IPS DF 6.9 (cell line): ENCODE data around the gene CDH4.

Experiments
- DNase-seq: peaks from one replicate; pipeline ENCODE4 v3.0.0-alpha.2; 2013; ENCODE audit warnings: low read depth, low spot score
- H3K27ac ChIP-seq: one replicate; pipeline ENCODE4 v1.5.1; 2013; ENCODE audit warnings: low read length, control low read depth
- H3K27me3 ChIP-seq: 2 replicates; pipeline ENCODE4 v1.6.1; 2013; ENCODE audit warnings: mild to moderate bottlenecking, low read length; ENCODE audit not compliant: control insufficient read depth, insufficient read depth
- H3K36me3 ChIP-seq: 2 replicates; pipeline ENCODE4 v1.6.1; 2013; ENCODE audit warnings: low read length; ENCODE audit not compliant: control insufficient read depth, insufficient read depth
- H3K4me1 ChIP-seq: 2 replicates; pipeline ENCODE4 v1.6.1; 2013; ENCODE audit warnings: low read length; ENCODE audit not compliant: control insufficient read depth, insufficient read depth
- H3K4me3 ChIP-seq: 2 replicates; pipeline ENCODE4 v1.5.1; 2013; ENCODE audit warnings: mild to moderate bottlenecking, low read length
- H3K9me3 ChIP-seq: 2 replicates; pipeline ENCODE4 v1.6.1; 2013; ENCODE audit warnings: low read length, inconsistent platforms; ENCODE audit not compliant: control insufficient read depth, insufficient read depth
- WGBS: extraction: QIAGEN DNeasy Blood & Tissue Kit; methylation state at CpG from one replicate; pipeline ENCODE4 v1.1.7; 2013; ENCODE audit warnings: mixed read lengths, missing lambda C conversion rate; ENCODE audit not compliant: insufficient read length, insufficient coverage; 5-methylcytosine and 5-hydroxymethylcytosine counted together

The CDH4 gene

GRCh38 chr20:61668065-61668650 is 416.1 kb downstream of the CDH4 start:
- Histone ChIP-seq H3K4me3 (no peak overlapping the region), H3K27me3 (no peaks in the 10 kb centered on the region), H3K9me3 (no peaks in the 10 kb centered on the region), H3K27ac (no peak overlapping the region), H3K36me3 (no peaks in the 10 kb centered on the region), H3K4me1 (no peaks in the 10 kb centered on the region; the same call in 1 of the 2 replicates)
- no peak for DNase-seq
- WGBS: no CpG with 5 or more reads among the region's 9 CpGs

DNA sequence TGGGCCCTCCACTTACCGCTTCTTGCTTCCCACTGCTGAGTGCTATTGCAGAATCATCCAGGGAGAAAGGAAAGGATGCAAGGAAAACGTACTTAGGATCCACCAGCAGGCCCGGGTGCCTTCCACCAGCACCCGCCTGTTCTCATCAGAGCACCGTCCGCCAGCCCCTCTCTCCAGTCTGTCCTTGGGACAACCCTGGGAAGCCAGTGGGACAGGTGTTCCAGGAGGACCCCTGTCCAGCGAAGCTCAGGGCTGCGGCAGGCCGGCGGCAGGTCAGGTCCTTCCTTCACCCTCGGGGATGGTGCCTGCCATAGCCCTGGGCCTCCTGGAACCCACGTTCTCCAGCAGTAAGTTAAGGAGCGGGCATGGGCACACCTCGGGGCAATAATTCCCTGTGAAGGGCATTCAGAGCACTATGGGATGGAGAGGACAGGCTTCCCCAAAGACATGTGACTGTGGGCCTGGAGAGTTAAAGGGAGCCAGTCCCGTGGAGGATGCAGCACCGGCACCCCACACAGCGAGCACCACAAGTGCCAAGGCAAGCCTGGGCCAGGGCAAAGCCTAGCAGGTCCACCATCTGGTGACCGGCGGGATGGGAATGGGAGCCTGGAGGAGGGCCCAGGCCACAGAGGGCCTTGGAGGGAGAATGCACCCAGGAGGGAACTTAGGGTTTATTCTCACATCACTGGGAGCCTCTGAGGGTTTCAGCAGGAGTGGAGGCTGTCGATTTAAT is 416.9 kb downstream of the CDH4 start:
- H3K4me3 ChIP-seq: no peak overlapping the region
- DNase-seq: no peak
- H3K27me3 ChIP-seq: no peaks in the 10 kb centered on the region
- H3K4me1 ChIP-seq: no peaks in the 10 kb centered on the region; the same call in 1 of the 2 replicates
- H3K36me3 ChIP-seq: no peaks in the 10 kb centered on the region
- WGBS: no CpG with 5 or more reads among the region's 20 CpGs
- no peak overlapping the region for H3K27ac ChIP-seq
- H3K9me3 ChIP-seq: no peaks in the 10 kb centered on the region

GRCh38 chr20:61670274-61670673 is 418.2 kb downstream of the CDH4 start:
- no peak for DNase-seq
- no peaks in the 10 kb centered on the region for H3K9me3 ChIP-seq
- no peaks in the 10 kb centered on the region for H3K36me3 ChIP-seq
- no peaks in the 10 kb centered on the region; the same call in 1 of the 2 replicates for H3K4me1 ChIP-seq
- H3K4me3 ChIP-seq: no peak overlapping the region
- no peak overlapping the region for H3K27ac ChIP-seq
- WGBS: no CpG with 5 or more reads among the region's 3 CpGs
- no peaks in the 10 kb centered on the region for H3K27me3 ChIP-seq

GRCh38 chr20:61671559-61671958 is 419.5 kb downstream of the CDH4 start:
- H3K36me3 ChIP-seq: no peaks in the 10 kb centered on the region
- H3K27ac ChIP-seq: no peak overlapping the region
- DNase-seq: no peak
- H3K4me1 ChIP-seq: peaks cover 3% of the 10 kb centered on the region; the same call in 1 of the 2 replicates
- no peak overlapping the region for H3K4me3 ChIP-seq
- H3K27me3 ChIP-seq: no peaks in the 10 kb centered on the region
- WGBS: 100% methylated on average over 2 of the region's 3 CpGs
- H3K9me3 ChIP-seq: no peaks in the 10 kb centered on the region

- no peak overlapping the region for H3K27ac ChIP-seq
- no peak overlapping the region for H3K4me3 ChIP-seq
- H3K27me3 ChIP-seq: no peaks in the 10 kb centered on the region
- WGBS: no CpG with 5 or more reads among the region's 17 CpGs
- H3K36me3 ChIP-seq: no peaks in the 10 kb centered on the region
- DNase-seq: no peak
- H3K9me3 ChIP-seq: no peaks in the 10 kb centered on the region
- H3K4me1 ChIP-seq: peaks cover 7% of the 10 kb centered on the region; the same call in 1 of the 2 replicates
Measured at GRCh38 chr20:61673152-61673847, 421.2 kb downstream of the CDH4 start.

GRCh38 chr20:61674121-61674520 is 422.1 kb downstream of the CDH4 start:
- DNase-seq: no peak
- Histone ChIP-seq H3K4me1 (peaks cover 7% of the 10 kb centered on the region; the same call in 1 of the 2 replicates), H3K4me3 (no peak overlapping the region), H3K27ac (no peak overlapping the region), H3K27me3 (no peaks in the 10 kb centered on the region), H3K9me3 (no peaks in the 10 kb centered on the region), H3K36me3 (no peaks in the 10 kb centered on the region)
- no CpG with 5 or more reads among the region's 11 CpGs for WGBS

DNA sequence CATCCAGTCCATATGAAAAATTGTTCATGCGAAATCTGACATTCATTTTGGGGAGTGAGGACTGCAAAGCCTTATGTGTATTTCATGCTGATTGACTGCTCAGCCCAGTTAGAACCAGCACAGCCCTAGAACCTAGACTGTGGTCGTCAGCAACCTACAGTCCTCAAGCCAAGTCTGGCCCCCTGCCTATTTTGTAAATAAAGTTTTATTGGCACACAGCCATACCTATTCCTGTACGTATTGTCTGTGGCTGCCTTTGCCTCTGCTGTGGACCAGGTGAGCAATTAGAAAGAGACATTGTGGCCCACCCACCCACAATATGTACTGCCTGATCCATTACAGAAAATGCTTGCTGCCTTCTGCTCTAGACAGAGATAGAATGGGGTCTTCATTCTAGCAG is 422.6 kb downstream of the CDH4 start:
- Histone ChIP-seq H3K4me3 (no peak overlapping the region), H3K27me3 (no peaks in the 10 kb centered on the region), H3K9me3 (no peaks in the 10 kb centered on the region), H3K27ac (no peak overlapping the region), H3K4me1 (peaks cover 7% of the 10 kb centered on the region; the same call in 1 of the 2 replicates), H3K36me3 (no peaks in the 10 kb centered on the region)
- no peak for DNase-seq
- no CpG with 5 or more reads among the region's 3 CpGs for WGBS

- peaks cover 7% of the 10 kb centered on the region; the same call in 1 of the 2 replicates for H3K4me1 ChIP-seq
- no peak for DNase-seq
- H3K27me3 ChIP-seq: no peaks in the 10 kb centered on the region; the same call in 1 of the 2 replicates
- WGBS: 100% methylated on average over 2 of the region's 2 CpGs
- no peak overlapping the region for H3K27ac ChIP-seq
- no peaks in the 10 kb centered on the region for H3K9me3 ChIP-seq
- H3K36me3 ChIP-seq: no peaks in the 10 kb centered on the region
- H3K4me3 ChIP-seq: no peak overlapping the region
Measured at GRCh38 chr20:61677928-61678327, 425.9 kb downstream of the CDH4 start.

DNA sequence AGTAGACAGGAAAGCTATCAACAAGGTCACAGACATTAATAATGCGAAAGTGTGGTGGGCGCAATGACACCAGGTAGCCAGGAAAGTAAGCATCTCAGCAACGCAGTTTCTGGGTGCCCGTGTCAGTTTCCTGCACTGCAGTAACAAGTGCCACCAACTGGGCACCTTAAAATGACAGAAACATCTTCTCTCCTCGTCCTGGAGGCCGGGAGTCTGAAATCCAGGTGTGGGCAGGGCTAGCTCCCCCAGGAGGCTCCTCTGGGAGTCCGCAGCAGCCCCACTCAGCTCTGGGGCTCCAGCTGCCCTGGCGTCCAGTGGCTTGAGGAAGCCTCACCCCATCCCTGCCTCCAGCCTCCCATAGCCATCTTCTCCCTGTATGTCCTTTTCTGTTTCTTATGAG is 426.4 kb downstream of the CDH4 start:
- peaks cover 7% of the 10 kb centered on the region; the same call in 1 of the 2 replicates for H3K4me1 ChIP-seq
- H3K9me3 ChIP-seq: no peaks in the 10 kb centered on the region
- H3K27me3 ChIP-seq: no peaks in the 10 kb centered on the region; the same call in 1 of the 2 replicates
- no peak overlapping the region for H3K27ac ChIP-seq
- no CpG with 5 or more reads among the region's 8 CpGs for WGBS
- no peak overlapping the region for H3K4me3 ChIP-seq
- DNase-seq: no peak
- H3K36me3 ChIP-seq: no peaks in the 10 kb centered on the region

- H3K27me3 ChIP-seq: no peaks in the 10 kb centered on the region; the same call in 1 of the 2 replicates
- no CpG with 5 or more reads among the region's 10 CpGs for WGBS
- H3K36me3 ChIP-seq: no peaks in the 10 kb centered on the region
- H3K4me1 ChIP-seq: peaks cover 7% of the 10 kb centered on the region; the same call in 1 of the 2 replicates
- no peak for DNase-seq
- H3K27ac ChIP-seq: no peak overlapping the region
- H3K4me3 ChIP-seq: no peak overlapping the region
- no peaks in the 10 kb centered on the region for H3K9me3 ChIP-seq
Measured at GRCh38 chr20:61679473-61679872, 427.4 kb downstream of the CDH4 start.
